SU-DHL-6 (cell line): ENCODE results near the gene ZMYND11.

ENCODE experiments used
- H2AFZ ChIP-seq: fragments of 200-600 bp; sonication (generic); 2 replicates; pipeline ENCODE4 v1.6.1; 2014; ENCODE audit warnings: low read depth, mild to moderate bottlenecking, moderate library complexity, mixed read lengths, antibody characterized with exemption, low read length; ENCODE audit not compliant: severe bottlenecking
- H3F3A ChIP-seq: fragments of 200-600 bp; shearing (Covaris generic); 2 replicates; pipeline ENCODE4 v1.6.0; 2016; ENCODE audit warnings: antibody characterized with exemption, mild to moderate bottlenecking; ENCODE audit not compliant: insufficient read depth
- H3K27ac ChIP-seq: fragments of 200-600 bp; sonication (generic); 2 replicates; pipeline ENCODE4 v1.5.1; 2016; ENCODE audit warnings: low read depth, mild to moderate bottlenecking, low read length, moderate library complexity, mixed read lengths
- H3K27me3 ChIP-seq: fragments of 200-600 bp; sonication (generic), shearing (Covaris generic); 2 replicates; pipeline ENCODE4 v1.6.0; 2014; ENCODE audit warnings: mild to moderate bottlenecking, low read length
- H3K36me3 ChIP-seq: fragments of 200-600 bp; sonication (generic); 2 replicates; pipeline ENCODE4 v1.6.1; 2014; ENCODE audit warnings: mild to moderate bottlenecking, low read length, mixed read lengths
- H3K4me2 ChIP-seq: fragments of 300-600, 200-600 bp; shearing (Covaris generic), sonication (generic); 2 replicates; pipeline ENCODE4 v1.6.0; 2014; ENCODE audit warnings: low read length, low read depth, mild to moderate bottlenecking; ENCODE audit not compliant: poor library complexity, severe bottlenecking
- H3K4me3 ChIP-seq: fragments of 200-600 bp; sonication (generic); 2 replicates; pipeline ENCODE4 v1.5.1; 2014; ENCODE audit warnings: antibody characterized with exemption, low read length, mild to moderate bottlenecking, mixed read lengths; ENCODE audit not compliant: insufficient read depth, poor library complexity, severe bottlenecking
- H3K79me2 ChIP-seq: fragments of 200-600 bp; sonication (generic); 2 replicates; pipeline ENCODE4 v1.6.1; 2014; ENCODE audit warnings: mild to moderate bottlenecking, low read length, moderate library complexity; ENCODE audit not compliant: insufficient read depth
- H3K9ac ChIP-seq: fragments of 200-600 bp; sonication (generic); 2 replicates; pipeline ENCODE4 v1.7.0; 2014; ENCODE audit warnings: mild to moderate bottlenecking, low read length
- H3K9me2 ChIP-seq: fragments of 200-600 bp; sonication (generic); replicated peaks from 2 replicates; pipeline ENCODE4 v1.6.1; 2014; ENCODE audit warnings: low read length; ENCODE audit not compliant: insufficient read depth
- H3K9me3 ChIP-seq: fragments of 200-600 bp; sonication (generic); 2 replicates; pipeline ENCODE4 v1.6.1; 2014; ENCODE audit warnings: low read length, mixed read lengths; ENCODE audit not compliant: insufficient read depth
- H4K20me1 ChIP-seq: fragments of 200-600 bp; sonication (generic); 2 replicates; pipeline ENCODE4 v1.6.1; 2014; ENCODE audit warnings: low read depth, mild to moderate bottlenecking, antibody characterized with exemption, low read length, moderate library complexity, mixed read lengths
- EZH2phosphoT487 ChIP-seq: fragments of 200-600 bp; sonication (generic), shearing (Covaris generic); conservative IDR thresholded peaks from 2 replicates; pipeline ENCODE4 v1.6.1; 2018; ENCODE audit warnings: mild to moderate bottlenecking, antibody characterized with exemption, low read length, moderate library complexity, mixed read lengths
- TF ChIP-seq, protein P1 (sequence below): fragments of 200-600 bp; sonication (generic); IDR thresholded peaks from one replicate; pipeline ENCODE4 v1.5.1; 2017; ENCODE audit warnings: antibody characterized with exemption, mild to moderate bottlenecking, low read length, moderate library complexity; ENCODE audit not compliant: insufficient read depth, poor library complexity, severe bottlenecking

ZMYND11 gene

DNA sequence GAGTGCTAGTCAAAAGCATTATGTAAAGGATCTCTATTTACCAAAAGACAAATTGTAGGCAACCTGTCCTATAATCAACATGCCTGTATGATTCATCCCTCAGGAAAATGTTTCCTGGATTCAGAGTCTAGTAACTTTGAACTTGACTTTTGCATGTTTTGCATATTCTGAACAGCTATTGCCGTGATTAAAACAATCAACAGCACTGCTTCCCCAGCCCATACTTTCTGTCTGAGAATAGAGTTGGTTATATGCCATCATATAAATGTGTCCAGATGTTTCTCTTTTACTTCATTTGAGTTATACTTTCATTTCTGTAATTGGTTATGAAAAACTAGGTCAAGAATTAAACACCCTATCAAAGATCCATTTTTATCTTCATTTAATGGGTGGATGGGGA lies 83.5 kb downstream of the ZMYND11 start:
- Histone ChIP-seq H3K27ac (no peak overlapping the region), H2AFZ (no peak overlapping the region), H3K9me2 (no peaks in the 10 kb centered on the region), H3K4me3 (no peak overlapping the region), H3F3A (no peaks in the 10 kb centered on the region), H3K9me3 (no peaks in the 10 kb centered on the region), H3K9ac (no peak overlapping the region), H3K27me3 (no peaks in the 10 kb centered on the region), H4K20me1 (no peaks in the 10 kb centered on the region), H3K4me2 (no peak overlapping the region), H3K36me3 (no peaks in the 10 kb centered on the region), H3K79me2 (no peaks in the 10 kb centered on the region)
- TF ChIP-seq EZH2phosphoT487 = no peak
- TF ChIP-seq, protein P1, sequence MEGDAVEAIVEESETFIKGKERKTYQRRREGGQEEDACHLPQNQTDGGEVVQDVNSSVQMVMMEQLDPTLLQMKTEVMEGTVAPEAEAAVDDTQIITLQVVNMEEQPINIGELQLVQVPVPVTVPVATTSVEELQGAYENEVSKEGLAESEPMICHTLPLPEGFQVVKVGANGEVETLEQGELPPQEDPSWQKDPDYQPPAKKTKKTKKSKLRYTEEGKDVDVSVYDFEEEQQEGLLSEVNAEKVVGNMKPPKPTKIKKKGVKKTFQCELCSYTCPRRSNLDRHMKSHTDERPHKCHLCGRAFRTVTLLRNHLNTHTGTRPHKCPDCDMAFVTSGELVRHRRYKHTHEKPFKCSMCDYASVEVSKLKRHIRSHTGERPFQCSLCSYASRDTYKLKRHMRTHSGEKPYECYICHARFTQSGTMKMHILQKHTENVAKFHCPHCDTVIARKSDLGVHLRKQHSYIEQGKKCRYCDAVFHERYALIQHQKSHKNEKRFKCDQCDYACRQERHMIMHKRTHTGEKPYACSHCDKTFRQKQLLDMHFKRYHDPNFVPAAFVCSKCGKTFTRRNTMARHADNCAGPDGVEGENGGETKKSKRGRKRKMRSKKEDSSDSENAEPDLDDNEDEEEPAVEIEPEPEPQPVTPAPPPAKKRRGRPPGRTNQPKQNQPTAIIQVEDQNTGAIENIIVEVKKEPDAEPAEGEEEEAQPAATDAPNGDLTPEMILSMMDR = no peak

GRCh38 chr10:219731-220472 lies 84.6 kb downstream of the ZMYND11 start:
- no peaks in the 10 kb centered on the region for H3K79me2 ChIP-seq

GRCh38 chr10:224571-224970 lies 89.3 kb downstream of the ZMYND11 start:
- no peaks in the 10 kb centered on the region for H3K36me3 ChIP-seq
- H3K27ac ChIP-seq = no peak overlapping the region
- H2AFZ ChIP-seq = no peak overlapping the region
- no peak overlapping the region for H3K4me3 ChIP-seq
- no peak overlapping the region for H3K9ac ChIP-seq
- no peaks in the 10 kb centered on the region for H3K79me2 ChIP-seq
- no peak overlapping the region for H3K4me2 ChIP-seq
- no peaks in the 10 kb centered on the region; the same call in 1 of the 2 replicates for H4K20me1 ChIP-seq
- no peaks in the 10 kb centered on the region for H3K9me2 ChIP-seq
- no peaks in the 10 kb centered on the region for H3K9me3 ChIP-seq
- H3K27me3 ChIP-seq = no peaks in the 10 kb centered on the region
- no peaks in the 10 kb centered on the region for H3F3A ChIP-seq
- TF ChIP-seq EZH2phosphoT487 = no peak
- TF ChIP-seq, protein P1 = no peak

More at GRCh38 chr10:219731-220472, 84.6 kb downstream of the ZMYND11 start:
- H2AFZ ChIP-seq = no peak overlapping the region
- no peaks in the 10 kb centered on the region for H3K27me3 ChIP-seq
- H3K36me3 ChIP-seq = no peaks in the 10 kb centered on the region
- H3K4me3 ChIP-seq = no peak overlapping the region
- no peak overlapping the region for H3K4me2 ChIP-seq
- no peaks in the 10 kb centered on the region for H3F3A ChIP-seq
- no peak for TF ChIP-seq EZH2phosphoT487
- TF ChIP-seq, protein P1 = no peak
- no peaks in the 10 kb centered on the region for H3K9me2 ChIP-seq
- H3K27ac ChIP-seq = no peak overlapping the region
- H3K9me3 ChIP-seq = no peaks in the 10 kb centered on the region
- H4K20me1 ChIP-seq = no peaks in the 10 kb centered on the region; the same call in 1 of the 2 replicates
- no peak overlapping the region for H3K9ac ChIP-seq
